Iris pigment epithelial cell (primary cell): ENCODE measurements around the gene CCNYL1.
A peak's percentile ranks its signal among the peaks of the same experiment; 100 is the strongest.

Experiments used
- DNase-seq: peaks from one replicate; pipeline ENCODE4 v3.0.0-alpha.2; 2011; ENCODE audit warnings: low read depth

CCNYL1 gene

GRCh38 chr2:207766041-207766551 lies 54.7 kb downstream of the CCNYL1 start:
- DNase-seq: no peak

- no peak for DNase-seq
These were observed 55.4 kb downstream of the CCNYL1 start for GRCh38 chr2:207766697-207767460.

DNA sequence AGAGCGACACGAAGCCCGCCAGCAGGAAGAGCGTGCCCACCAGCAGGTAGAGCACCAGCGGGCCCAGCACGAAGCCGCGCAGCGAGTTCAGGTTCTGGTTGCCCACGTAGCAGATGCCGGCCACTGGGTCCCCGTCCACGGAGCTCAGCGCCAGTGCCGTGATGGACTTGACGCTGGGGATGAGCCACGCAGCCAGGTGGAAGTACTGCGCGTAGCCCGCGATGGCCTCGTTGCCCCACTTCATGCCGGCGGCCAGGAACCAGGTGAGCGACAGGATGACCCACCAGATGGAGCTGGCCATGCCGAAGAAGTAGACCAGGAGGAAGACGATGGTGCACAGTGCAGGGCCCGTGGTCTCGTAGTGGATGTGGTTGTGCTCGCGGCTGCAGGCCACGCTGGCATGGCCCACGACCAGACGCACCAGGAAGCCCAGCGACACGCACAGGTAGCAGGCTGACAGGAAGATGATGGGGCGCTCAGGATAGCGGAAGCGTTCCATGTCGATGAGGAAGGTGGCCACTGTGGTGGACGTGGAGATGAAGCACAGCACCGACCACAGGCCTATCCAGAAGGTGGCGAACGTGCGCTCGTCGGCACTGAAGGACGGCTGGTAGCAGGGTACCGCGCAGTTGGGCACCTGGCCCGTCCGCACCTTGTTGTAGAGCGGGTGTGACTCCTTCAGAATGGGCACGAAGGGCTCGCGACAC lies 56.2 kb downstream of the CCNYL1 start:
- no peak for DNase-seq

GRCh38 chr2:207768168-207768865 lies 56.9 kb downstream of the CCNYL1 start:
- peak; percentile 50 for DNase-seq

GRCh38 chr2:207768866-207769596 lies 57.6 kb downstream of the CCNYL1 start:
- no peak for DNase-seq

- DNase-seq: no peak
These were observed 59.4 kb downstream of the CCNYL1 start for GRCh38 chr2:207770602-207771404.

DNA sequence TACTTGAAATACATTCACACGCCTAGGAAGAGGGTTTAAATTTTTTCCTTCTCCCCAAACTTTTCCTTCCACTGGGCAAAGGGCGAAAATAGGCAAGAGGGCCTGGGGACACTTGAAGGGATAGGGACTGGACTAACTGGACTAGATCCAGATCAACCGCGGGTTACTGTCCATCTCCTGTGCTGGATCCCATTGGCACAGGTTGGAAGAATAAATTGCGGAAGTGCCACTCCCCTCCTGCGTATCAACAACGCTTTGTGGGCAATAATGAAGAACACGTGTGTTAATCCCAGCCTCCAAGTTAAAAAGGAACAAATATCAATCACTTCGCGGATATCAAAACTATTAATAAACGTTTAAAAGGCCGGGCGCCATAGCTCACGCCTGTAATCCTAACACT lies 60.0 kb downstream of the CCNYL1 start:
- no peak for DNase-seq

DNA sequence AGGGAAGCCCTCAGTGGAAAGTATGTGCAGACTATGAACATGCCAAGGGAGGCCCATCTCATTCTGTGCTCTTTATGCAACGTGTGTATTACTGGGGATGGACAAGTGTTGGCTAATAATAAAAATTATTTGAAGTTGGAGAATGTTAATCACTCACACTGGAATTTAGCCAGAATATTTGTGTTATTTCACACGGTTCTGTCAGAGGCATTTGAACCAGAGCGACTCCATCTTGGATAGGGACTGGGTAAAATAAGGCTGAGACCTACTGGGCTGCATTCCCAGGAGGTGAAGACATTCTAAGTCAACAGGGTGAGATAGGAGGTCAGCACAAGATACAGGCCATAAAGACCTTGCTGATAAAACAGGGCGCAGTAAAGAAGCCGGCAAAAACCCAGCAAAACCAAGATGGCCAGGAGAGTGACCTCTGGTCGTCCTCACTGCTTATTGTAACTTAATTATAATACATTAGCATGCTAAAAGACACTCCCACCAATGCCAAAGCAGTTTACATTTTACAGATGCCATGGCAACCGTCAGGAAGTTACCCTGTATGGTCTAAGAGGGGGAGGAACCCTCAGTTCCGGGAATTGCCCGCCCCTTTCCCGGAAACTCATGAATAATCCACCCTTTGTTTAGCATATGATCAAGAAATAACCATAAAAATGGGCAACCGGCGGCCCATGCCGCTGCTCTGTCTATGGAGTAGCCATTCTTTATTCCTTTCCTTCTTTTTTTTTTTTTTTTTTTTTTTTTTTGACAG lies 60.8 kb downstream of the CCNYL1 start:
- DNase-seq: no peak

DNA sequence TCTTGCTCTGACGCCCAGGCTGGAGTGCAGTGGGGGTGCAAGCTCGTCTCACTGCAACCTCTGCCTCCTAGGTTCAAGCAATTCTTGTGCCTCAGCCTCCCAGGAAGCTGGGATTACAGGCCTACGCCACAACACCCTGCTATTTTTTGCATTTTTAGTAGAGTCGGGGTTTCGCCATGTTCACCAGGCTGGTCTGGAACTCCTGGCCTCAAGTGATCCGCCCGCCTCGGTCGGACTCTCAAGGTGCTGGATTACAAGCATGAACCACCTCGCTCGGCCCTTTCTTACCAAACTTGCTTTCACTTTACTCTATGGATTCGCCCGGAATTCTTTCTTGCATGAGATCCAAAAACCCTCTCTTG lies 61.4 kb downstream of the CCNYL1 start:
- DNase-seq: no peak

DNA sequence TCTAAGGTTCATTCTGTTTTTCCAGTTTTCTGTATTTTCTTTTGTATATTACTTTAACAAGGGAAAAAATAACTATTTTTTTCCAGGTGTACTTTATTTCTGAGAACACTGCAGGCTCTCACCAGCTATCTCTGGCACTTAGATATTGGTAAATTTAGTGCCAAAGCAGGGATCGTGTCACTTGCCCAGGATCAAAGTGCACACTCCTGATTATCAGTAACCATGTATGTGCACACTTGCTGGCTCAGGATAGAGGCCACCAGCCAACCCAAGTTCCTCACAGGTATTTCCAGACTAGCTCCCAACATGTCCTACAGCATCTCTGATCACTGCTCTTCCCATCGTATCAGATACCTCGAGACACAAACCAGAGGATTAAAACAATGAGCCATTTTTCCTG lies 64.0 kb downstream of the CCNYL1 start:
- no peak for DNase-seq

- no peak for DNase-seq
These were observed 65.7 kb downstream of the CCNYL1 start for GRCh38 chr2:207777124-207777523.

DNA sequence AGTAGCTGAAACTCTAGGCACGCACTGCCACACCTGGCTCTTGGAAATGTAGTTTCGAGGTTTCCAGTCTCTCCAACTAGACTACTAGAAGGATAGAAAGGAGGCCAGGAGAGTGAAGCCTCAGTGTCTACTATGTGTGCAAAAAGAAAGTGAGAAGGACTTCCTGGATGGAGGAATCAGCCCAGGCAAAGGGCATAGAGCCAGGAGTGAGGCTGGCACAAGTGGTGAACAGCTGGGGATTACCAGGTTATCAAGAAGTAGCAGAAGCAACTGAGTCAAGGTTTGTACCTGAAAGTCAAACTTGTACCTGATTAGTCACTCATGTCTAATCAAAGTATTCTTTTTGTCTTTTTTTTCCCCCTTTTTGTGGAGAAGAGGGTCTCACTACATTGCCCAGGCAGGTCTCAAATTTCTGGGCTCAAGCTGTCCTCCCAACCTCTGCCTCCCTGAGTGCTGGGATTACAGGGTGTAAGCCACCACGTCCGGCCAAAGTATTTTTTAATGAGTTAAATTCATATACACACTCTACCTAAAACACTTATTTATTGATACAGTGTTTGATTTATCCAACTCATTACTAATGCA lies 67.0 kb downstream of the CCNYL1 start:
- DNase-seq: no peak

GRCh38 chr2:207779523-207779922 lies 68.1 kb downstream of the CCNYL1 start:
- no peak for DNase-seq

DNA sequence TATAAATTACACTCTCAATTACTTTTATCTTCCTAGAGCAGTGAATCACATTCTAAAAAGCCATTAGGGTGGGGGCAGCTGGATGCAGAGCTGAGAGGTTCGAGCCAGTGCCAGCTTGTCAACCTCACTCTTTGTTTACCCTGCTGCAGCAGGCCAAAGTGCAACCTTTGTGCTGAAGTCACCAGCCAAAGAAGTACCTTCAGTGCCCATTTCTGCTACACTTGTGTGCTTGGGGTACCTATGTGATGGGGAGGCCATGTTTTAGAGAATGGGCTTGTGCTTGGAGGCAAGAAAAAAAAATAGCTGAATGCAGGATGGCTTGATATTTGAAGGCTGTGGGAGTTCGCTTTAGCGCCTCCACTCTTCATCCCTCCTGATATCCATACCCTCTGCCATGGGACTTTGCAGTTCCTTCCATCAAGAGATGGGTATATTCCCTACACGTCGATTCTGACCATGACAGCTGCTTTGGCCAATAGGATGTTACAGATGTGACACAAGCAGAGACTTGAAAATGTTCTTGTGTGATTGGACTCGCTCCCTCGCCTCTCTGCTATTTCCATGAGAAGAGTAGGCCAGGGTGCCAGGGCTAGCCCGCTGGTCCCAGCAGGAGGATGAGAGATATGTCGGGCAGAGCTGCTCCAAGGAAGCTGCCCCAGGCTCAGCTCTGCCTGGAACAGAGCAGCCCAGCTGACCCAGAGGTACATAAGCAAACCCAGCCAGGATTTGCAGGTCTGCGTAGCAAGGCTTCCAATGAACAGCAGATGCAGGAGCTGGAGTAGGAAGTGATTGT lies 71.0 kb downstream of the CCNYL1 start:
- DNase-seq: no peak

DNA sequence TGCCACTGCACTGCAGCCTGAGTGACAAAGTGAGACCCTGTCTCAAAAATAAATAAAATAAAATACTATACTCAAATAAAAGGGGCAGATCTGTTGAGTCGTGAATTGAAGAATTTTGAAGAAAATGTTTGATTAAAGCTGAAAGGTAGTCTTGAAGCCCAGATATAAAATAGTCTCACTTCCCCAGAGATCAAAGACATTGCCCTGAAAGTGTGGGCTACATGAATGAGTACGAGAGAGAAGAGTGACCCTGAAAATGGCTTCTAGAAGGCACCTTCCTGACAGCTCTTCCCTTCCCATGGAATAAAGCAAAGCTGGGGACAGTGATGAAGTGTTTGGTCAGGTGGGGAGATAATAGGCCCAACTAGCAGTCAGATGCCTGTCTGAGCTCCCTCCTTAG lies 72.1 kb downstream of the CCNYL1 start:
- no peak for DNase-seq

DNA sequence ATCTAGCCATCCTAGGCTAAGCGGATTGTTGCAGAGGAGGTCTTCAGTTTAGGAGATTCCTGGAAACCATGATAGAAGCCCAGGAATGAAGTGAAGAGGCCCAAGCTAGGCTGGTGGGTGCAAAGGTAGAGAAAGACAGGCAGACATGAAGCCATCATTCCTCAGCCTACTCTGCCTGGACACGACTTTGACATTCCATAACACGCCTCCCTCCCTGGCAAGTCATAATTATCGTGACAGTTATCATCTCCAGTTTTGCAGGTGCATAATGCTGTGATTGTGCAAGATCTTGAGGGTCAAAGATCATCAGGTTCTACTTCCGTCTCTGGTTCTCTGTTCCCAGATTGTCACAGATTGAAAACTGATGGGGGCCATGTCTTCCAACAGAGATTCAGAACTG lies 73.5 kb downstream of the CCNYL1 start:
- no peak for DNase-seq

DNA sequence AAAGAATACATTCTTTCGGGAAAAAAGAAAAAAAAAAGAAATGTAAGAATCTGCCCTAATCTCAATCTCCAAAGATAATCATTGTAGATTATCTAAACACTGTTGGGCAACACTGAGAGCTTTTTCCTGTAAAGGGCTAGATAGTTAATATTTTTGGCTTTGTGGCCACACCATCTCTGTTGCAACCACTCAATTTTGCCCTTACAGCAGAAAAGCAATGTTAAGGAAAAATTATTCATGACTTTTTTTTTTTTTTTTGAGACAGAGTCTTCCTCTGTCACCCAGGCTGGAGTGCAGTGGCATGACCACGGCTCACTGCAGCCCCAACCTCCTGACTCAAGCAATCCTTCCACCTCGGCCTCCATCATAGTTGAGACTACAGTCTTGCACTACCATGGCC lies 75.6 kb downstream of the CCNYL1 start:
- no peak for DNase-seq

DNA sequence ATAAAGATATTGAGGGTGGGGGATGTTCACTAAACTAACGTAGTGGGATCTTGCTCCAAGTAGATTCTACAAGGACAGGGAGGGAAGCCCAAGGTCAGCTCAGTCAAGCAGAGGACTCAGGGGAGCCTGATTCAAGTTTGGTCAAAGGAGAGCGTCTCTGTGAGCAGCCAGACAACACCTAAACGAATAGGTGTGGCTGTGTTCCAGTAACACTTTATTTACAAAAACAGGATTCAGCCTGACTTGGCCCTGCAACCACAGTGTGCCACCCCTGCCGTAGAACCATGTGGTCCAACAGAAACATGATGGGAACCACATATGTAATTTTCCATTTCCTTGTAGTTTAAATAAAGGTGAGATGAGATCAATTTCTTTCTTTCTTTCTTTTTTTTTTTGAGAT lies 76.4 kb downstream of the CCNYL1 start:
- DNase-seq: no peak

GRCh38 chr2:207790898-207791297 lies 79.5 kb downstream of the CCNYL1 start:
- no peak for DNase-seq
